H1 (cell line): ENCODE results near the gene KAT5. TPM values are rescaled to one million over a fixed set of nuclear protein-coding genes. Genes with fewer than 3 reads are reported as not detected.

ENCODE experiments used
- CTCF ChIA-PET: fragments of 300-600 bp; sonication (Branson Sonifier 250); formaldehyde crosslinking; loops from one replicate; lab custom pipeline; 2021; ENCODE audit not compliant: partially characterized antibody; lab: Charles Lee
- POLR2A ChIA-PET: fragments of 300-600 bp; sonication (Branson Sonifier 250); formaldehyde crosslinking; loops from one replicate; lab custom pipeline; 2021; ENCODE audit warnings: inconsistent platforms; ENCODE audit not compliant: partially characterized antibody; lab: Charles Lee
- DNase-seq, 2 experiments: peaks; one replicate each; pipeline versions ENCODE4 v3.0.0 to v3.0.0-alpha.2; 2010 to 2022; ENCODE audit warnings: low spot score in 2 of 2, low read depth in 1 of 2, mixed read lengths in 1 of 2
- FAIRE-seq: peaks from 2 replicates; lab custom pipeline; 2011; peaks lifted over from hg19 to GRCh38; lab: Jason Lieb, UNC
- H2AFZ ChIP-seq: 2 replicates; pipeline ENCODE4 v1.8.1; 2012; ENCODE audit warnings: low read length, inconsistent platforms
- H2AK5ac ChIP-seq: 2 replicates; pipeline ENCODE4 v1.6.1; 2013; ENCODE audit warnings: low read depth, low read length
- H2BK120ac ChIP-seq: replicated peaks from 2 replicates; pipeline ENCODE3; 2013; ENCODE audit warnings: low read depth, low read length, inconsistent platforms
- H2BK12ac ChIP-seq: 2 replicates; pipeline ENCODE4 v1.6.1; 2013; ENCODE audit warnings: low read depth, low read length
- H2BK15ac ChIP-seq: 2 replicates; pipeline ENCODE4 v1.6.1; 2013; ENCODE audit warnings: low read length
- H2BK20ac ChIP-seq: 2 replicates; pipeline ENCODE4 v1.6.1; 2013; ENCODE audit warnings: low read length
- H2BK5ac ChIP-seq: 2 replicates; pipeline ENCODE4 v1.6.1; 2013; ENCODE audit warnings: low read depth, low read length
- H3K14ac ChIP-seq: 2 replicates; pipeline ENCODE4 v1.6.1; 2013; ENCODE audit warnings: inconsistent platforms; ENCODE audit not compliant: insufficient read length
- H3K18ac ChIP-seq: 2 replicates; pipeline ENCODE4 v1.6.1; 2013; ENCODE audit warnings: low read length; ENCODE audit errors: extremely low read depth
- H3K23ac ChIP-seq: 2 replicates; pipeline ENCODE4 v1.6.1; 2013; ENCODE audit warnings: inconsistent platforms; ENCODE audit not compliant: insufficient read length
- H3K23me2 ChIP-seq: 2 replicates; pipeline ENCODE4 v1.6.1; 2013; ENCODE audit warnings: low read depth, low read length
- H3K27ac ChIP-seq: 2 replicates; pipeline ENCODE4 v1.6.1; 2011; ENCODE audit warnings: low read depth, low read length, inconsistent platforms
- H3K27me3 ChIP-seq, 4 experiments: replicated peaks in 1 of 4; 1 replicate in 1 of 4; 2 replicates in 3 of 4; pipeline versions ENCODE4 v1.6.1 to v1.8.1; 2011 to 2013; ENCODE audit warnings: low read length in 3 of 4, mild to moderate bottlenecking in 3 of 4, inconsistent platforms in 2 of 4, mixed read lengths in 2 of 4, moderate library complexity in 1 of 4; ENCODE audit not compliant: control insufficient read depth in 3 of 4, insufficient read depth in 3 of 4; ENCODE audit errors: extremely low read depth in 1 of 4
- H3K36me3 ChIP-seq, 4 experiments: 2 replicates each; pipeline versions ENCODE4 v1.6.1 to v1.8.1; 2011 to 2013; ENCODE audit warnings: mild to moderate bottlenecking in 4 of 4, low read length in 3 of 4, moderate library complexity in 2 of 4, control low read depth in 1 of 4, inconsistent platforms in 1 of 4; ENCODE audit not compliant: insufficient read depth in 4 of 4, control insufficient read depth in 2 of 4
- H3K4ac ChIP-seq: replicated peaks from 2 replicates; pipeline ENCODE3; 2013; ENCODE audit warnings: low read length, low read depth, mixed read lengths, inconsistent platforms; ENCODE audit not compliant: insufficient read length
- H3K4me1 ChIP-seq, 4 experiments: replicated peaks in 1 of 4; 1 replicate in 1 of 4; 2 replicates in 3 of 4; pipeline versions ENCODE4 v1.6.1 to v1.8.1; 2011 to 2013; ENCODE audit warnings: low read length in 3 of 4, inconsistent platforms in 2 of 4, mixed read lengths in 1 of 4; ENCODE audit not compliant: insufficient read depth in 4 of 4, control insufficient read depth in 3 of 4
- H3K4me2 ChIP-seq, 2 experiments: 2 replicates each; pipeline versions ENCODE4 v1.6.1 to v1.8.1; 2011 to 2013; ENCODE audit warnings: low read depth in 2 of 2, low read length in 2 of 2, control low read depth in 1 of 2, inconsistent platforms in 1 of 2, mild to moderate bottlenecking in 1 of 2; ENCODE audit not compliant: insufficient read depth in 1 of 2
- H3K4me3 ChIP-seq, 4 experiments: fragments of 200-600, 300-600 bp in 1 of 4; sonication (generic), shearing (Covaris generic), sonication (Bioruptor Twin) in 1 of 4; 2 replicates each; pipeline versions ENCODE4 v1.5.1 to v1.8.1; 2011 to 2016; ENCODE audit warnings: low read length in 4 of 4, low read depth in 3 of 4, control low read depth in 2 of 4, inconsistent platforms in 2 of 4, mild to moderate bottlenecking in 2 of 4, mixed read lengths in 1 of 4, moderate library complexity in 1 of 4; ENCODE audit not compliant: insufficient read depth in 2 of 4; ENCODE audit errors: extremely low read depth in 1 of 4
- H3K56ac ChIP-seq: replicated peaks from 2 replicates; pipeline ENCODE3; 2013; ENCODE audit warnings: low read depth, mild to moderate bottlenecking, mixed read lengths, low read length, inconsistent platforms; ENCODE audit not compliant: insufficient read length
- H3K79me1 ChIP-seq: 2 replicates; pipeline ENCODE4 v1.6.1; 2013; ENCODE audit warnings: low read depth, low read length, control low read depth
- H3K79me2 ChIP-seq, 2 experiments: 2 replicates each; pipeline versions ENCODE4 v1.6.1 to v1.8.1; 2012 to 2013; ENCODE audit warnings: low read length in 2 of 2, mild to moderate bottlenecking in 2 of 2, inconsistent platforms in 1 of 2; ENCODE audit not compliant: insufficient read depth in 2 of 2, control insufficient read depth in 1 of 2
- H3K9ac ChIP-seq, 4 experiments: replicated peaks in 1 of 4; 1 replicate in 1 of 4; 2 replicates in 3 of 4; pipeline versions ENCODE4 v1.6.1 to v1.8.1; 2011 to 2013; ENCODE audit warnings: low read depth in 3 of 4, low read length in 3 of 4, control low read depth in 2 of 4, mild to moderate bottlenecking in 2 of 4, moderate library complexity in 2 of 4, inconsistent platforms in 1 of 4; ENCODE audit errors: extremely low read depth in 1 of 4
- H3K9me3 ChIP-seq, 2 experiments: 2 replicates each; pipeline versions ENCODE4 v1.6.1 to v1.8.1; 2012 to 2013; ENCODE audit warnings: mild to moderate bottlenecking in 2 of 2, moderate library complexity in 2 of 2, control low read depth in 1 of 2, inconsistent platforms in 1 of 2, low read depth in 1 of 2, low read length in 1 of 2, mixed read lengths in 1 of 2; ENCODE audit not compliant: insufficient read depth in 2 of 2
- H4K20me1 ChIP-seq, 2 experiments: replicated peaks in 1 of 2; 2 replicates each; pipeline versions ENCODE3 to v1.8.1; 2011 to 2013; ENCODE audit warnings: inconsistent platforms in 2 of 2, low read length in 2 of 2, mild to moderate bottlenecking in 1 of 2; ENCODE audit not compliant: insufficient read depth in 2 of 2, control insufficient read depth in 1 of 2
- H4K5ac ChIP-seq: 2 replicates; pipeline ENCODE4 v1.6.1; 2013; ENCODE audit warnings: low read length, low read depth, mixed read lengths, inconsistent platforms; ENCODE audit not compliant: insufficient read length
- H4K8ac ChIP-seq: 2 replicates; pipeline ENCODE4 v1.8.0; 2013; ENCODE audit warnings: mild to moderate bottlenecking, moderate library complexity, low read length, inconsistent platforms; ENCODE audit not compliant: insufficient read depth; ENCODE audit errors: extremely low read depth
- H4K91ac ChIP-seq: replicated peaks from 2 replicates; pipeline ENCODE3; 2013; ENCODE audit warnings: low read length, mixed read lengths, inconsistent platforms; ENCODE audit not compliant: insufficient read length
- BCL11A ChIP-seq, 2 experiments: IDR thresholded peaks; one replicate each; pipeline ENCODE4 v1.6.1; 2011; ENCODE audit warnings: low read depth in 2 of 2, low read length in 2 of 2, mild to moderate bottlenecking in 2 of 2
- KDM4A ChIP-seq: IDR thresholded peaks from one replicate; pipeline ENCODE4 v1.7.1; 2012; ENCODE audit warnings: low read depth, mild to moderate bottlenecking, moderate library complexity, low read length, inconsistent platforms; ENCODE audit not compliant: severe bottlenecking
- NRF1 ChIP-seq: IDR thresholded peaks from 2 replicates; pipeline ENCODE4 v1.6.1; 2011; ENCODE audit warnings: mild to moderate bottlenecking, low read depth, low read length, improper control_type of control experiment
- POLR2AphosphoS5 ChIP-seq: IDR thresholded peaks from 2 replicates; pipeline ENCODE4 v1.6.1; 2011; ENCODE audit warnings: low read depth, low read length
- TAF7 ChIP-seq: optimal IDR thresholded peaks from 2 replicates; pipeline ENCODE3; 2011; ENCODE audit warnings: low read depth, mild to moderate bottlenecking, inconsistent platforms, low read length, moderate library complexity, borderline replicate concordance
- WGBS, 2 experiments: shearing (Covaris generic) in 1 of 2; methylation state at CpG; one replicate each; pipeline versions ENCODE4 v1.1.6 to v1.1.7; 2013 to 2015; ENCODE audit warnings: low lambda C conversion rate in 2 of 2, mixed read lengths in 2 of 2, inconsistent platforms in 1 of 2, low coverage in 1 of 2, missing lambda C conversion rate in 1 of 2; ENCODE audit not compliant: insufficient replicate concordance in 2 of 2, insufficient coverage in 1 of 2, insufficient read length in 1 of 2; ENCODE audit errors: extremely low coverage in 1 of 2, missing lambda C conversion rate in 1 of 2; 5-methylcytosine and 5-hydroxymethylcytosine counted together
- polyA plus RNA-seq, 7 experiments: library from polyadenylated mRNA; depleted of rRNA in 3 of 7; stranded (reverse) in 5 of 7; unstranded in 2 of 7; fragments of >200 nt in 5 of 7; fragments of 200-250 nt in 2 of 7; gene quantifications; 1 replicate in 5 of 7; 2 replicates in 1 of 7; 4 replicates in 1 of 7; pipeline versions ENCODE4 v1.2.1 to v1.2.3, GENCODE V29; 2011 to 2013; ENCODE audit warnings: missing spikeins in 2 of 7, mixed read lengths in 2 of 7
- total RNA-seq: library from RNA; stranded (reverse); fragmentation: NEBNext Ultra II Directional; extraction: Animal tissue kit (Norgen Biotek cat#: 25700); gene quantifications from 2 replicates; pipeline ENCODE4 v1.2.1, GENCODE V29; 2021

The KAT5 gene
- total and polyA plus RNA-seq, 2 of the 8 experiments (the other 6 are each of a cell fraction or from before 2014, with no cell fraction given): 26.7 to 37.4 TPM

DNA sequence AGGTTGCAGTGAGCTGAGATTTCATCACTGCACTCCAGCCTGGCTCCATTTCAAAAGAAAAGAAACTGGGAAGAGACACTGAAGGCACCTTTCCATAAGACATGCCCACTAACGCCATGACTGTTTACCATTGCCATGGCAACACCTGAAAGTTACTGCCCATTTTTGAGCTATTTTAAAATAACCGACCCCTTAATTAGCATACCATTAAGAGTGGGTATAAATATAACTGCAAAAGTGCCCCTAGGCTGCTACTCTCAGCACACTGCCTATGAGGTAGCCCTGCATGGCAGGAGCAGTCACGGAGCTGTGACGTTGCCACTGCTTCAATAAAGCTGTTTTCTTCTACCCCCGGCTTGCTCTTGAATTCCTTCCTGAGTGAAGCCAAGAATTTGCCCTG is 18.4 kb downstream of the KAT5 start:
- Histone ChIP-seq H3K36me3 (no peaks in the 10 kb centered on the region), H3K23ac (no peak overlapping the region), H3K9me3 (peaks cover 2 to 5% of the 10 kb centered on the region in 2 experiments; a peak in 1 of 4 replicates), H3K23me2 (no peaks in the 10 kb centered on the region), H3K14ac (no peak overlapping the region), H3K4me2 (no peak overlapping the region), H3K4ac (no peak overlapping the region), H4K20me1 (no peaks in the 10 kb centered on the region), H4K91ac (no peak overlapping the region), H2AFZ (no peak overlapping the region), H2AK5ac (no peak overlapping the region), H3K4me3 (no peak overlapping the region), H2BK5ac (no peak overlapping the region), H2BK20ac (no peak overlapping the region), H3K9ac (no peak overlapping the region), H2BK120ac (no peak overlapping the region), H4K8ac (no peak overlapping the region), H3K18ac (no peak overlapping the region), H4K5ac (no peak overlapping the region), H3K27me3 (peaks cover 0 to 5% (median 1%) of the 10 kb centered on the region in 4 experiments; a peak in 2 of 7 replicates), H2BK12ac (no peak overlapping the region), H3K56ac (no peak overlapping the region), H3K4me1 (no peaks in the 10 kb centered on the region), H2BK15ac (no peak overlapping the region), H3K79me1 (no peaks in the 10 kb centered on the region), H3K79me2 (no peaks in the 10 kb centered on the region), H3K27ac (no peak overlapping the region)
- POLR2A ChIA-PET: interaction anchor here (0.8 to 3.3 kb wide), 2 partner anchors 10 to 15 kb away, joined by 5 to 10 read pairs; partner anchors contain the start of gene RNASEH2C
- DNase-seq (no peak), FAIRE-seq (no peak)
- 88% methylated on average over 5 of the region's 5 CpGs; no CpG with 5 or more reads in 1 of the 2 experiments for WGBS, 2 experiments
- CTCF ChIA-PET: interaction anchor here (1.6 kb wide), 2 partner anchors 10 to 31 kb away, joined by 4 to 5 read pairs; partner anchors contain the start of gene RNASEH2C
- TF ChIP-seq BCL11A (IDR thresholded peaks at IDR 0.05; ENCODE audit: low read depth in 2 of 2, low read length in 2 of 2) (no peak), POLR2AphosphoS5 (no peak), TAF7 (no peak), NRF1 (no peak), KDM4A (no peak)
